Kasumi-1 (cell line): Measurements from ENCODE around the gene IQGAP3.

Source experiments
- DNase-seq, 2 experiments: peaks; one replicate each; lab custom pipeline; 2025; lab: John Stamatoyannopoulos, UW

Gene IQGAP3

GRCh38 chr1:156510709-156511108 lies 61.7 kb downstream of the IQGAP3 start:
- no peak for DNase-seq

- no peak for DNase-seq
These were observed 62.8 kb downstream of the IQGAP3 start for GRCh38 chr1:156509424-156510034.

GRCh38 chr1:156508955-156509234 lies 63.5 kb downstream of the IQGAP3 start:
- no peak for DNase-seq

GRCh38 chr1:156508205-156508954 lies 64.0 kb downstream of the IQGAP3 start:
- DNase-seq: no peak

GRCh38 chr1:156506450-156506849 lies 65.9 kb downstream of the IQGAP3 start:
- DNase-seq: no peak

GRCh38 chr1:156505679-156506298 lies 66.6 kb downstream of the IQGAP3 start:
- no peak for DNase-seq

- peak; percentile 94 for DNase-seq
These were observed 67.3 kb downstream of the IQGAP3 start for GRCh38 chr1:156504821-156505678.

- peak in 1 of 2 experiments; percentile 40 for DNase-seq
These were observed 67.9 kb downstream of the IQGAP3 start for GRCh38 chr1:156504438-156504813.

- DNase-seq: no peak
These were observed 68.5 kb downstream of the IQGAP3 start for GRCh38 chr1:156503698-156504437.

- DNase-seq: peak; percentile 83 to 88
These were observed 69.3 kb downstream of the IQGAP3 start for GRCh38 chr1:156502894-156503697.

GRCh38 chr1:156502391-156502893 lies 69.9 kb downstream of the IQGAP3 start:
- DNase-seq: peak in 1 of 2 experiments; percentile 50

- DNase-seq: peak; percentile 93
These were observed 71.4 kb downstream of the IQGAP3 start for GRCh38 chr1:156500793-156501506.

- DNase-seq: no peak
These were observed 71.9 kb downstream of the IQGAP3 start, which contains the start of gene MEF2D for GRCh38 chr1:156500543-156500792. TSS of gene MEF2D (minus strand) at chr1:156500775. CDS start at chr1:156483292, 17,483 bp downstream.

GRCh38 chr1:156499842-156500542 lies 72.4 kb downstream of the IQGAP3 start:
- DNase-seq: peak in 1 of 2 experiments; percentile 36

- DNase-seq: peak in 1 of 2 experiments; percentile 32
These were observed 73.0 kb downstream of the IQGAP3 start for GRCh38 chr1:156499194-156499841.

- no peak for DNase-seq
These were observed 73.8 kb downstream of the IQGAP3 start for GRCh38 chr1:156498432-156499193.

- DNase-seq: no peak
These were observed 74.5 kb downstream of the IQGAP3 start for GRCh38 chr1:156497743-156498431.
